Loucy (cell line): ENCODE measurements around the gene BAIAP2L1.
"Not testable (repeated sequence)": the region's sequence is repeated elsewhere in the genome, so short reads cannot be mapped to it uniquely, and the experiment has no call there.

Experiments used
- H2AFZ ChIP-seq: fragments of 200-600 bp; sonication (generic); 2 replicates; pipeline ENCODE4 v1.6.0; 2016; ENCODE audit warnings: antibody characterized with exemption, mild to moderate bottlenecking, low read length, moderate library complexity
- H3F3A ChIP-seq: fragments of 200-600 bp; 2 replicates; pipeline ENCODE4 v1.6.0; 2016; ENCODE audit warnings: antibody characterized with exemption, low read depth, mild to moderate bottlenecking
- H3K27me3 ChIP-seq: fragments of 200-600 bp; sonication (generic); 2 replicates; pipeline ENCODE4 v1.6.1; 2014; ENCODE audit warnings: low read length, mild to moderate bottlenecking; ENCODE audit not compliant: insufficient read depth, poor library complexity, severe bottlenecking
- H3K36me3 ChIP-seq: fragments of 200-600 bp; sonication (generic); 2 replicates; pipeline ENCODE4 v1.6.1; 2016; ENCODE audit warnings: low read length; ENCODE audit not compliant: insufficient read depth
- H3K4me1 ChIP-seq: fragments of 200-600 bp; sonication (generic); 2 replicates; pipeline ENCODE4 v1.5.1; 2014; ENCODE audit warnings: low read length, mild to moderate bottlenecking; ENCODE audit not compliant: insufficient read depth, poor library complexity, severe bottlenecking
- H3K4me2 ChIP-seq: fragments of 200-600 bp; sonication (generic); 2 replicates; pipeline ENCODE4 v1.6.0; 2014; ENCODE audit warnings: antibody characterized with exemption, low read length, low read depth, mild to moderate bottlenecking; ENCODE audit not compliant: poor library complexity, severe bottlenecking
- H3K4me3 ChIP-seq: fragments of 200-600 bp; sonication (generic); 2 replicates; pipeline ENCODE4 v1.5.1; 2014; ENCODE audit warnings: low read length, mild to moderate bottlenecking, mixed read lengths; ENCODE audit not compliant: poor library complexity, severe bottlenecking
- H3K79me2 ChIP-seq: fragments of 200-600 bp; sonication (generic); 2 replicates; pipeline ENCODE4 v1.6.1; 2014; ENCODE audit warnings: low read length; ENCODE audit not compliant: insufficient read depth
- H3K9ac ChIP-seq: fragments of 200-600 bp; sonication (generic); 2 replicates; pipeline ENCODE4 v1.6.0; 2014; ENCODE audit warnings: mild to moderate bottlenecking, low read depth, low read length, moderate library complexity; ENCODE audit not compliant: poor library complexity, severe bottlenecking
- H3K9me2 ChIP-seq: fragments of 200-600 bp; sonication (generic); replicated peaks from 2 replicates; pipeline ENCODE4 v1.6.1; 2016; ENCODE audit warnings: low read depth, low read length, mixed read lengths
- H3K9me3 ChIP-seq: fragments of 200-600 bp; sonication (generic); 2 replicates; pipeline ENCODE4 v1.6.1; 2014; ENCODE audit warnings: mild to moderate bottlenecking, antibody characterized with exemption, low read length, low read depth; ENCODE audit not compliant: insufficient read depth
- H4K20me1 ChIP-seq: fragments of 200-600 bp; sonication (generic); 2 replicates; pipeline ENCODE4 v1.6.0; 2014; ENCODE audit warnings: antibody characterized with exemption, low read length, mild to moderate bottlenecking; ENCODE audit not compliant: insufficient read depth, poor library complexity, severe bottlenecking
- CTCF ChIP-seq: fragments of 200-600 bp; sonication (generic); conservative IDR thresholded peaks from 2 replicates; pipeline ENCODE4 v1.5.1; 2014; ENCODE audit warnings: mild to moderate bottlenecking, antibody characterized with exemption, low read length
- EZH2phosphoT487 ChIP-seq: fragments of 200-600 bp; IDR thresholded peaks from 2 replicates; pipeline ENCODE4 v1.6.1; 2018; ENCODE audit warnings: antibody characterized with exemption, mild to moderate bottlenecking, moderate library complexity, borderline replicate concordance

BAIAP2L1 gene

GRCh38 chr7:98423043-98423442 is 22.2 kb upstream of the BAIAP2L1 start:
- Histone ChIP-seq H4K20me1 (no peaks in the 10 kb centered on the region), H3K4me3 (no peak overlapping the region), H3K9me2 (no peaks in the 10 kb centered on the region), H3F3A (no peaks in the 10 kb centered on the region), H3K9ac (no peak overlapping the region), H3K79me2 (no peaks in the 10 kb centered on the region), H3K27me3 (no peaks in the 10 kb centered on the region), H3K9me3 (no peaks in the 10 kb centered on the region), H3K36me3 (no peaks in the 10 kb centered on the region), H3K4me2 (no peak overlapping the region), H3K4me1 (no peaks in the 10 kb centered on the region), H2AFZ (peak overlapping the region; percentile 1; the same call in 1 of the 2 replicates)
- TF ChIP-seq EZH2phosphoT487 = no peak
- TF ChIP-seq CTCF = no peak

GRCh38 chr7:98420966-98421612 is 20.2 kb upstream of the BAIAP2L1 start:
- TF ChIP-seq CTCF = peak; percentile 89
- TF ChIP-seq EZH2phosphoT487 = no peak
- Histone ChIP-seq H2AFZ (no peak overlapping the region), H3K9me3 (no peaks in the 10 kb centered on the region), H3K4me3 (no peak overlapping the region), H3K9ac (no peak overlapping the region), H3F3A (no peaks in the 10 kb centered on the region), H4K20me1 (no peaks in the 10 kb centered on the region), H3K79me2 (no peaks in the 10 kb centered on the region), H3K36me3 (no peaks in the 10 kb centered on the region), H3K9me2 (no peaks in the 10 kb centered on the region), H3K27me3 (no peaks in the 10 kb centered on the region), H3K4me1 (no peaks in the 10 kb centered on the region), H3K4me2 (no peak overlapping the region)

- H3K9ac ChIP-seq, H2AFZ ChIP-seq, H3K9me3 ChIP-seq: not testable (repeated sequence)
Measured at GRCh38 chr7:98419988-98420387, 19.1 kb upstream of the BAIAP2L1 start.

GRCh38 chr7:98419316-98419691 is 18.4 kb upstream of the BAIAP2L1 start:
- H3K4me1 ChIP-seq, H3F3A ChIP-seq, H3K4me2 ChIP-seq, H3K79me2 ChIP-seq, H3K9me3 ChIP-seq, H3K4me3 ChIP-seq, H3K9me2 ChIP-seq, H4K20me1 ChIP-seq, H3K9ac ChIP-seq, H3K27me3 ChIP-seq, H2AFZ ChIP-seq, H3K36me3 ChIP-seq: not testable (repeated sequence)

More at GRCh38 chr7:98419988-98420387, 19.1 kb upstream of the BAIAP2L1 start:
- not testable (repeated sequence) for H3F3A ChIP-seq, H3K4me1 ChIP-seq, H4K20me1 ChIP-seq, H3K79me2 ChIP-seq, H3K27me3 ChIP-seq, H3K4me2 ChIP-seq, H3K9me2 ChIP-seq, H3K4me3 ChIP-seq, H3K36me3 ChIP-seq
